SK-N-SH (cell line): ENCODE results near the gene MYLIP.

Experiments
- CHD2 ChIP-seq: fragments of 150-350 bp; IDR thresholded peaks from 2 replicates; pipeline ENCODE4 v1.6.1; 2018; ENCODE audit warnings: low read length; ENCODE audit not compliant: partially characterized antibody
- CTCF ChIP-seq: fragments of 200-600 bp; sonication (generic); IDR thresholded peaks from 2 replicates; pipeline ENCODE4 v1.6.1; 2017; ENCODE audit warnings: antibody characterized with exemption, mild to moderate bottlenecking, moderate library complexity
- EP300 ChIP-seq, 2 experiments: IDR thresholded peaks; 2 replicates each; pipeline versions ENCODE4 v1.4.0 to v1.6.1; 2012; ENCODE audit warnings: borderline replicate concordance in 1 of 2, low read depth in 1 of 2, low read length in 1 of 2
- EZH2phosphoT487 ChIP-seq: fragments of 200-600 bp; sonication (generic); IDR thresholded peaks from 2 replicates; pipeline ENCODE4 v1.6.1; 2017; ENCODE audit warnings: low read depth, mixed run types, mild to moderate bottlenecking, antibody characterized with exemption, moderate library complexity, borderline replicate concordance
- FOXM1 ChIP-seq: IDR thresholded peaks from 2 replicates; pipeline ENCODE4 v1.4.0; 2012; ENCODE audit warnings: low read depth, mild to moderate bottlenecking
- NRF1 ChIP-seq: IDR thresholded peaks from 2 replicates; pipeline ENCODE4 v1.6.1; 2012; ENCODE audit warnings: low read depth, mild to moderate bottlenecking, low read length
- PBX3 ChIP-seq: IDR thresholded peaks from 2 replicates; pipeline ENCODE4; 2012
- POLR2AphosphoS5 ChIP-seq: IDR thresholded peaks from 2 replicates; pipeline ENCODE4 v1.6.1; 2012; ENCODE audit warnings: low read depth, low read length
- RAD21 ChIP-seq: IDR thresholded peaks from 2 replicates; pipeline ENCODE4 v1.6.1; 2012; ENCODE audit warnings: mild to moderate bottlenecking, low read length
- REST ChIP-seq: IDR thresholded peaks from 2 replicates; pipeline ENCODE4 v1.6.1; 2012; ENCODE audit warnings: mild to moderate bottlenecking, low read depth, low read length, moderate library complexity
- RFX5 ChIP-seq: IDR thresholded peaks from 2 replicates; pipeline ENCODE4 v1.6.1; 2012; ENCODE audit warnings: mild to moderate bottlenecking, improper control_type of control experiment, low read length
- SIN3A ChIP-seq: IDR thresholded peaks from 2 replicates; pipeline ENCODE4 v1.6.1; 2012; ENCODE audit warnings: low read depth, mild to moderate bottlenecking, low read length, moderate library complexity, borderline replicate concordance
- YY1 ChIP-seq: IDR thresholded peaks from 2 replicates; pipeline ENCODE4 v1.4.0; 2012; ENCODE audit warnings: low read depth, mild to moderate bottlenecking

- TF ChIP-seq CHD2 (no peak), CTCF (no peak), EP300 (IDR thresholded peaks at IDR 0.05; ENCODE audit: borderline replicate concordance in 1 of 2, low read depth in 1 of 2, low read length in 1 of 2) (no peak), REST (no peak), RAD21 (no peak), SIN3A (no peak), RFX5 (no peak), EZH2phosphoT487 (no peak), FOXM1 (no peak), NRF1 (no peak), POLR2AphosphoS5 (no peak), PBX3 (no peak), YY1 (no peak)
These were observed 926 bp downstream of the MYLIP start for GRCh38 chr6:16129623-16130401.
